Aorta (tissue), 5 donors: ENCODE results near the gene PPY. TPM values are rescaled to one million over a fixed set of nuclear protein-coding genes. Genes with fewer than 3 reads are reported as not detected.

Source experiments
- ATAC-seq: fragments of 200-7000 bp; cut with Tn5 transposase; one replicate; pipeline ENCODE4 v1.9.1; 2022; ENCODE audit warnings: moderate library complexity; ENCODE audit not compliant: low FRiP score
- DNase-seq, 2 donors: peaks; one replicate each; pipeline ENCODE4 v3.0.0-alpha.2; 2020
- H3K27ac ChIP-seq, 2 donors: one replicate each; pipeline ENCODE4 v1.5.1; 2013; ENCODE audit warnings: low read length in 2 of 2, mild to moderate bottlenecking in 2 of 2, moderate library complexity in 2 of 2, control low read depth in 1 of 2, inconsistent platforms in 1 of 2, low read depth in 1 of 2
- H3K27me3 ChIP-seq, 2 donors: one replicate each; pipeline ENCODE4 v1.6.1; 2013; ENCODE audit warnings: control low read depth in 1 of 2, low read length in 1 of 2, mild to moderate bottlenecking in 1 of 2, moderate library complexity in 1 of 2; ENCODE audit not compliant: insufficient read depth in 2 of 2, control insufficient read depth in 1 of 2
- H3K36me3 ChIP-seq, 2 donors: one replicate each; pipeline ENCODE4 v1.6.1; 2013; ENCODE audit warnings: control low read depth in 1 of 2, low read length in 1 of 2, mild to moderate bottlenecking in 1 of 2; ENCODE audit not compliant: insufficient read depth in 2 of 2, control insufficient read depth in 1 of 2
- H3K4me1 ChIP-seq, 2 donors: one replicate each; pipeline ENCODE4 v1.6.1; 2013; ENCODE audit warnings: low read length in 2 of 2, control low read depth in 1 of 2, mild to moderate bottlenecking in 1 of 2, moderate library complexity in 1 of 2; ENCODE audit not compliant: insufficient read depth in 2 of 2, control insufficient read depth in 1 of 2
- H3K4me3 ChIP-seq, 2 donors: one replicate each; pipeline ENCODE4 v1.5.1; 2013; ENCODE audit warnings: low read length in 2 of 2, control low read depth in 1 of 2, mild to moderate bottlenecking in 1 of 2
- H3K9me3 ChIP-seq: one replicate; pipeline ENCODE4 v1.6.1; 2013; ENCODE audit warnings: mild to moderate bottlenecking, low read length; ENCODE audit not compliant: control insufficient read depth
- WGBS, 2 donors: extraction: QIAGEN DNeasy Blood & Tissue Kit; methylation state at CpG; one replicate each; pipeline ENCODE4 v1.1.7; 2013; 5-methylcytosine and 5-hydroxymethylcytosine counted together
- intact Hi-C, 2 donors: fragments of 100-400 bp; cut with DNase I; formaldehyde crosslinking; loops; one replicate each; pipeline versions ENCODE4 v1.14.2 to v1.15.0; 2022
- polyA plus RNA-seq, 2 donors: library from polyadenylated mRNA; stranded (reverse); fragments of 200-250 nt; gene quantifications; one replicate each; pipeline ENCODE4 v1.2.3, GENCODE V29; 2013
- total RNA-seq, 2 donors: library from RNA; stranded (reverse); fragmentation: NEBNext Ultra II Directional; extraction: Animal tissue kit (Norgen Biotek cat#: 25700); gene quantifications; one replicate each; pipeline ENCODE4 v1.2.1, GENCODE V29; 2021
- donor health status: healthy with polysubstance abuse.
- donor health status: Bipolar disorder and iron deficiency.
- donor health status: DM: no; HTN: no; CAD: no.
- donor health status: DM: no; HTN: no; CAD: no.
- donor health status: DM: yes; HTN: yes; CAD: no.

Gene PPY
- total and polyA plus RNA-seq, 4 donors, result not detected

- H3K36me3 ChIP-seq, result no peaks in the 10 kb centered on the region
- 62 to 66% methylated on average over 3 of the region's 3 CpGs for WGBS, 2 donors
- DNase-seq, result no peak
- intact Hi-C loops, result no loop called here
- H3K4me3 ChIP-seq, result no peak overlapping the region
- ATAC-seq, result no peak
- H3K4me1 ChIP-seq, result no peaks in the 10 kb centered on the region
- H3K27ac ChIP-seq, result no peak overlapping the region
- H3K9me3 ChIP-seq, result no peaks in the 10 kb centered on the region
- no peaks in the 10 kb centered on the region for H3K27me3 ChIP-seq
Measured at GRCh38 chr17:43915559-43915958, 26.7 kb downstream of the PPY start.

GRCh38 chr17:43914451-43914850, 27.8 kb downstream of the PPY start:
- no peak for ATAC-seq

GRCh38 chr17:43913584-43913983, 28.7 kb downstream of the PPY start:
- intact Hi-C loops, result no loop called here
- Histone ChIP-seq H3K27ac (no peak overlapping the region), H3K9me3 (no peaks in the 10 kb centered on the region), H3K4me3 (no peak overlapping the region), H3K4me1 (no peaks in the 10 kb centered on the region), H3K27me3 (no peaks in the 10 kb centered on the region), H3K36me3 (no peaks in the 10 kb centered on the region)
- no peak for DNase-seq
- ATAC-seq, result no peak
- 72 to 73% methylated on average over 6 of the region's 6 CpGs for WGBS, 2 donors

More at GRCh38 chr17:43914451-43914850, 27.8 kb downstream of the PPY start:
- intact Hi-C loops, result no loop called here
- no peaks in the 10 kb centered on the region for H3K36me3 ChIP-seq
- no peak overlapping the region for H3K27ac ChIP-seq
- H3K4me3 ChIP-seq, result no peak overlapping the region
- DNase-seq, result no peak
- H3K4me1 ChIP-seq, result no peaks in the 10 kb centered on the region
- H3K9me3 ChIP-seq, result no peaks in the 10 kb centered on the region
- WGBS, 2 donors, result 57 to 58% methylated on average over 2 of the region's 2 CpGs
- H3K27me3 ChIP-seq, result no peaks in the 10 kb centered on the region

- no peaks in the 10 kb centered on the region for H3K36me3 ChIP-seq
- no peaks in the 10 kb centered on the region for H3K4me1 ChIP-seq
- intact Hi-C loops, result no loop called here
- no peak overlapping the region for H3K27ac ChIP-seq
- no peak overlapping the region for H3K4me3 ChIP-seq
- no peaks in the 10 kb centered on the region for H3K9me3 ChIP-seq
- ATAC-seq (no peak), DNase-seq (no peak)
- H3K27me3 ChIP-seq, result no peaks in the 10 kb centered on the region
- 54 to 57% methylated on average over 4 of the region's 4 CpGs for WGBS, 2 donors
Measured at GRCh38 chr17:43912635-43913304, 29.5 kb downstream of the PPY start.

- Histone ChIP-seq H3K27me3 (no peaks in the 10 kb centered on the region), H3K9me3 (no peaks in the 10 kb centered on the region), H3K4me3 (no peak overlapping the region), H3K27ac (no peak overlapping the region), H3K36me3 (no peaks in the 10 kb centered on the region), H3K4me1 (no peaks in the 10 kb centered on the region)
- WGBS, 2 donors, result 49 to 59% methylated on average over 8 of the region's 8 CpGs
- no peak for DNase-seq
- no peak for ATAC-seq
- intact Hi-C loops, result no loop called here
Measured at GRCh38 chr17:43911904-43912303, 30.4 kb downstream of the PPY start.

DNA sequence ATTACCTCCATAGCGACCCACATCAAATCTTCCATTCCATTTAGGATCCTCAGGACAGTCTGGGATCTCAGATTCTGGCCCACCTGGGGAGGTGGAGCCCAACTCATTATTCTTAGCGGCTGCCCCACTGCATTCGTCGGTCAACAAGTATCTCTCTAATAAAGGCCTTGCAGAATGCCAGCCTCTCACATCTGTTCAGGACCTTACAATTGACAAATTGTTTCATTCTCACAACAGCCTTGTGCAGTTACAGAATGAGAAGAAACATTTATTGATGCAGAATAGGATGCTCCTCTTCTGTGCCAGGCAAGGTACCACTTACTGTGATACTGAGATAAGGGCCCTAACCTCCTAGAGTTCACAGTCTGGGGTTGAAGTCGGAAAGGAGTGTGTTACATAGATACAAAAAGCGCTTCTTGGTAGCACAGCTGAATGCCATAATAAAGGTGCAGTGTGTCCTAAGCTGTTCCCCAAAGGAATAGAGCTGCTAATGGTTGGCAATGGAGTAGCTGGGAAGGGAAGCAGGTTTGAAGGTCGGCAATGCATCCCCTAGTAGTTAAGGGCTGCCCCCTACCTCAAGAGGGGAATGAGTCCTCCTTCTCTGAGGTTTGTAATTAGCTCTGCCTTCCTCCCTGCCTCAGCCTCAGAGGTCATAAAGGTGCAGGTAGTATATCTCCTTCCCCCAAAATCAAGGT, 32.6 kb downstream of the PPY start:
- Histone ChIP-seq H3K9me3 (no peaks in the 10 kb centered on the region), H3K4me1 (no peaks in the 10 kb centered on the region), H3K36me3 (no peaks in the 10 kb centered on the region), H3K27me3 (no peaks in the 10 kb centered on the region), H3K27ac (no peak overlapping the region), H3K4me3 (no peak overlapping the region)
- DNase-seq (no peak), ATAC-seq (no peak)
- intact Hi-C loops, result loop anchor here in 1 of 2 donors (10.0 kb wide), 1 partner anchor 215 kb away; the partner anchor contains the start of gene HDAC5
- 66% methylated on average over 7 of the region's 7 CpGs for WGBS, 2 donors

- H3K4me3 ChIP-seq, result peak overlapping the region; percentile 77 to 78
- H3K9me3 ChIP-seq, result no peaks in the 10 kb centered on the region
- no peaks in the 10 kb centered on the region for H3K4me1 ChIP-seq
- peak overlapping the region; percentile 9 to 94 for H3K27ac ChIP-seq
- no peaks in the 10 kb centered on the region for H3K27me3 ChIP-seq
- H3K36me3 ChIP-seq, result no peaks in the 10 kb centered on the region
- peak; percentile 85 for ATAC-seq
- WGBS, 2 donors, result 9 to 10% methylated on average over 26 of the region's 26 CpGs
- DNase-seq, result peak; percentile 82 to 90
- intact Hi-C loops, result loop anchor here in 1 of 2 donors (10.0 kb wide), 1 partner anchor 217 kb away; the partner anchor contains the start of gene HDAC5
Measured at GRCh38 chr17:43907998-43908721, 34.1 kb downstream of the PPY start.

DNA sequence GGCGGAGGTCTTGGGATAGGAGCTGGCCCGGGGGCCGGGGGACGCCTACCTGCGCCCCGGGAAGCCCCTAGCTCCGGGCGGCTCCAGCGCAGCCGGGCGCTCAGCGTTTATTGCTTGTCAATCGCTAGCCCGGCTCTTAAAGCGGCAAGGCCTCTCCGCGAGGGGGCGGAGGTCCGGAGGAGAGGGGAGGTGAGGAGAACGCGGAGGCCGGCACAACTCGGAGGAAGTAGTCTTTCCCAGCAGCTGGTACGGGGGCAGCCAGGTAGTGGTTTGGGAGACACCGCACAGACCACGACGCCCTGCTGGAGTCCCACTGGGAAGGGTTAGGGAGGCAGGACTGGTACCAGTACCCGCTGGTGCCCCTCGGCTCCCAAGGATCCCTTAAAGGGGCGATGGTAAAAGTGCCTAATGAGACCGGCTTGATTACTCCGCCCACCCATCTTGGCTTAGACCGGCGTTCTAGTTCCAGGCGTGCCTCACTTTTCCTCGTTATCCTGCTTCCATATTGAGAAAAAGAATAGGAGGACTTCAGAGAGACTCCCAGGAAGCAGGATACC, 34.8 kb downstream of the PPY start, which contains the start of gene MPP2:
Gene MPP2, minus strand, starts transcription at position 112 of the 557 bp plus-strand sequence. CDS start 3,076 bp downstream, outside the sequence.
- WGBS, 2 donors, result 0 to 1% methylated on average over 36 of the region's 36 CpGs
- peak within 1 kb of the TSS; percentile 64 to 94 for H3K27ac ChIP-seq
- peak within 1 kb of the TSS; percentile 77 to 78 for H3K4me3 ChIP-seq
- DNase-seq (peak; percentile 87 to 93), ATAC-seq (peak; percentile 86)
- no peaks in the 10 kb centered on the region for H3K4me1 ChIP-seq
- H3K9me3 ChIP-seq, result no peaks in the 10 kb centered on the region
- intact Hi-C loops, result loop anchor here in 1 of 2 donors (10.0 kb wide), 1 partner anchor 217 kb away; the partner anchor contains the start of gene HDAC5
- H3K36me3 ChIP-seq, result no peaks in the 10 kb centered on the region
- no peaks in the 10 kb centered on the region for H3K27me3 ChIP-seq
